Measurements from ENCODE around the gene HLA-B. TPM values are rescaled to one million over a fixed set of nuclear protein-coding genes. Genes with fewer than 3 reads are reported as not detected.
"Not testable (repeated sequence)": the region's sequence is repeated elsewhere in the genome, so short reads cannot be mapped to it uniquely, and the experiment has no call there.

Gene HLA-B
- total RNA-seq, 1 experiment from 2014 or later = 68.6 TPM

DNA sequence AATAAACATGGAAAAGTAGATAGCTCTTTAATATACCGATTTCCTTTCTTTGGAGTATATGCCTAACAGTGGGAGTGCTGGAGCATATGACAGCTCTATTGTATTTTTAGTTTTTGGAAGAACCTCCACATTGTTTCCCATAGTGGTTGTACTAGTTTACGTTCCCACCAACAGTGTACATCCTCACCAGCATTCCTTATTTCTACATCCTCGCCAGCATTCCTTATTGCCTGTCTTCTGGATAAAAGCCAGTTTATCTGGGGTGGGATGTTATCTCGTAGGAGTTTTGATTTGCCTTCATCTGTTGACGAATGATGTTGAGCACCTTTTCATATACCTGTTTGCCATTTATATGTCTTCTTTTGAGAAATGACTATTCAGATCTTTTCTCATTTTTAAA lies 49.0 kb upstream of the HLA-B start:
- Histone ChIP-seq H3K9me3 (ENCODE audit: control insufficient read depth, low read depth, low read length) (no peaks in the 10 kb centered on the region), H3K4ac (ENCODE audit: low read depth, low read length) (no peak overlapping the region), H2AK5ac (ENCODE audit: insufficient read length, low read length) (no peak overlapping the region), H2BK5ac (ENCODE audit: insufficient read length, low read length) (no peak overlapping the region), H3K27ac (ENCODE audit: insufficient read length, low read depth, low read length) (no peak overlapping the region), H3K9ac (ENCODE audit: extremely low read depth, insufficient read length, low read length) (no peak overlapping the region), H4K5ac (ENCODE audit: insufficient read length, low read depth, low read length) (no peak overlapping the region), H3K79me1 (ENCODE audit: insufficient read depth, low read depth, low read length, poor library complexity, severe bottlenecking) (peaks cover 5% of the 10 kb centered on the region), H4K91ac (ENCODE audit: insufficient read length, low read depth, low read length) (no peak overlapping the region), H2BK20ac (ENCODE audit: low read depth, low read length, poor library complexity, severe bottlenecking) (no peak overlapping the region), H4K8ac (replicated peaks; ENCODE audit: insufficient read length, low read depth, low read length) (no peak overlapping the region), H3K4me2 (ENCODE audit: insufficient read depth, insufficient read length, low read length) (peak overlapping the region; percentile 35), H2BK12ac (ENCODE audit: insufficient read length, low read depth, low read length) (no peak overlapping the region), H3K27me3 (ENCODE audit: insufficient read depth, low read length) (peaks cover 4% of the 10 kb centered on the region; the same call in 1 of the 2 replicates), H3K56ac (ENCODE audit: insufficient read length, low read depth, low read length) (no peak overlapping the region), H2BK120ac (ENCODE audit: low read depth, low read length, poor library complexity, severe bottlenecking) (no peak overlapping the region), H3K14ac (ENCODE audit: insufficient read depth, low read length) (no peak overlapping the region), H2BK15ac (ENCODE audit: low read depth, low read length) (no peak overlapping the region), H2AFZ (ENCODE audit: low read length) (no peak overlapping the region), H3K18ac (ENCODE audit: insufficient read length, low read depth, low read length) (no peak overlapping the region), H3T11ph (ENCODE audit: low read length) (no peak overlapping the region), H4K20me1 (ENCODE audit: control insufficient read depth, insufficient read depth, insufficient read length) (no peaks in the 10 kb centered on the region), H3K23ac (ENCODE audit: insufficient read length, low read depth, low read length) (no peak overlapping the region), H3K79me2 (ENCODE audit: insufficient read depth, low read length) (peaks cover 26% of the 10 kb centered on the region; the same call in 1 of the 2 replicates), H3K23me2 (ENCODE audit: insufficient read length, low read depth, low read length, poor library complexity, severe bottlenecking) (peaks cover 5% of the 10 kb centered on the region), H3K4me1 (ENCODE audit: insufficient read depth, low read length) (peaks cover 5% of the 10 kb centered on the region; the same call in 1 of the 2 replicates)
- peaks cover 8 to 12% (median 11%) of the 10 kb centered on the region in 3 experiments for H3K36me3 Mint-ChIP-seq (ENCODE audit: insufficient read depth in 1 of 3, low read depth in 3 of 3)
- peaks cover 42% of the 10 kb centered on the region in 2 experiments for H3K4me1 Mint-ChIP-seq
- H3K4me3 Mint-ChIP-seq = peak overlapping the region in 1 of 2 experiments; percentile 65; a peak in 1 of 5 replicates
- H3K27me3 Mint-ChIP-seq (ENCODE audit: low read depth) = peaks cover 20% of the 10 kb centered on the region
- no CpG with 5 or more reads among the region's 5 CpGs for WGBS (ENCODE audit: extremely low coverage, insufficient read length, low lambda C conversion rate)
- DNase-seq = no peak
- H3K27ac Mint-ChIP-seq = no peak overlapping the region
- TF ChIP-seq, protein P1, sequence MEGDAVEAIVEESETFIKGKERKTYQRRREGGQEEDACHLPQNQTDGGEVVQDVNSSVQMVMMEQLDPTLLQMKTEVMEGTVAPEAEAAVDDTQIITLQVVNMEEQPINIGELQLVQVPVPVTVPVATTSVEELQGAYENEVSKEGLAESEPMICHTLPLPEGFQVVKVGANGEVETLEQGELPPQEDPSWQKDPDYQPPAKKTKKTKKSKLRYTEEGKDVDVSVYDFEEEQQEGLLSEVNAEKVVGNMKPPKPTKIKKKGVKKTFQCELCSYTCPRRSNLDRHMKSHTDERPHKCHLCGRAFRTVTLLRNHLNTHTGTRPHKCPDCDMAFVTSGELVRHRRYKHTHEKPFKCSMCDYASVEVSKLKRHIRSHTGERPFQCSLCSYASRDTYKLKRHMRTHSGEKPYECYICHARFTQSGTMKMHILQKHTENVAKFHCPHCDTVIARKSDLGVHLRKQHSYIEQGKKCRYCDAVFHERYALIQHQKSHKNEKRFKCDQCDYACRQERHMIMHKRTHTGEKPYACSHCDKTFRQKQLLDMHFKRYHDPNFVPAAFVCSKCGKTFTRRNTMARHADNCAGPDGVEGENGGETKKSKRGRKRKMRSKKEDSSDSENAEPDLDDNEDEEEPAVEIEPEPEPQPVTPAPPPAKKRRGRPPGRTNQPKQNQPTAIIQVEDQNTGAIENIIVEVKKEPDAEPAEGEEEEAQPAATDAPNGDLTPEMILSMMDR (conservative IDR thresholded peaks at IDR 0.05) = no peak
- peaks cover 0 to under 1% of the 10 kb centered on the region in 2 experiments; a peak in 1 of 5 replicates for H3K9me3 Mint-ChIP-seq

DNA sequence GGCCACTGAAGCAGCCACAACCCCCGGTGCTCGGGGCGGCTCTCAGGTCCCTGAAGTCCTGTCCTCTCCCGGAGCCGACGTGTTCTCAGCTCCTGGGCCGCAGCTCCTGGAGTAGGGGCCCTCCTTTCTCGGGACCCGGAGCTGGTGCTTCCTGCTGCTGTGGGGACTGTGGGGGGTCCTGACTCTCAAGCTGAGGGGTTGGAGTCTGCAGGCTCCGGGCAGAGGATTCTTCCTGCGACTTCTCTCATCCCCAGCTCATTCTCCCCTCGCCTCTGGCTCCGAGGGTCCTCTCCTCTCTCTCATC lies 47.0 kb upstream of the HLA-B start:
- not testable (repeated sequence) for H2BK120ac ChIP-seq (ENCODE audit: low read depth, low read length, poor library complexity, severe bottlenecking); H3K27me3 ChIP-seq (ENCODE audit: insufficient read depth, low read length); H3K14ac ChIP-seq (ENCODE audit: insufficient read depth, low read length); H2AFZ ChIP-seq (ENCODE audit: low read length); H3K23ac ChIP-seq (ENCODE audit: insufficient read length, low read depth, low read length); H2BK15ac ChIP-seq (ENCODE audit: low read depth, low read length); H3K9me3 Mint-ChIP-seq; H4K20me1 ChIP-seq (ENCODE audit: control insufficient read depth, insufficient read depth, insufficient read length); H3K4ac ChIP-seq (ENCODE audit: low read depth, low read length); H3K9me3 ChIP-seq (ENCODE audit: control insufficient read depth, low read depth, low read length); H4K91ac ChIP-seq (ENCODE audit: insufficient read length, low read depth, low read length); H2BK20ac ChIP-seq (ENCODE audit: low read depth, low read length, poor library complexity, severe bottlenecking); H3K56ac ChIP-seq (ENCODE audit: insufficient read length, low read depth, low read length); DNase-seq; H3T11ph ChIP-seq (ENCODE audit: low read length); H3K4me1 ChIP-seq (ENCODE audit: insufficient read depth, low read length); H4K5ac ChIP-seq (ENCODE audit: insufficient read length, low read depth, low read length); H2AK5ac ChIP-seq (ENCODE audit: insufficient read length, low read length); H2BK12ac ChIP-seq (ENCODE audit: insufficient read length, low read depth, low read length); H3K36me3 Mint-ChIP-seq (ENCODE audit: insufficient read depth in 1 of 3, low read depth in 3 of 3); H4K8ac ChIP-seq (replicated peaks; ENCODE audit: insufficient read length, low read depth, low read length); H3K27ac ChIP-seq (ENCODE audit: insufficient read length, low read depth, low read length); H3K79me1 ChIP-seq (ENCODE audit: insufficient read depth, low read depth, low read length, poor library complexity, severe bottlenecking); H2BK5ac ChIP-seq (ENCODE audit: insufficient read length, low read length); H3K18ac ChIP-seq (ENCODE audit: insufficient read length, low read depth, low read length)
- Histone ChIP-seq H3K23me2 (ENCODE audit: insufficient read length, low read depth, low read length, poor library complexity, severe bottlenecking) (peaks cover 15% of the 10 kb centered on the region), H3K79me2 (ENCODE audit: insufficient read depth, low read length) (peaks cover 24% of the 10 kb centered on the region; the same call in 1 of the 2 replicates), H3K9ac (ENCODE audit: extremely low read depth, insufficient read length, low read length) (peak overlapping the region; percentile 71), H3K4me2 (ENCODE audit: insufficient read depth, insufficient read length, low read length) (peak overlapping the region; percentile 61)
- Mint-ChIP-seq H3K4me1 (peaks cover 47 to 50% of the 10 kb centered on the region in 2 experiments), H3K27me3 (ENCODE audit: low read depth) (peaks cover 33% of the 10 kb centered on the region), H3K27ac (peak overlapping the region in 1 of 3 experiments; percentile 92; a peak in 2 of 7 replicates), H3K4me3 (peak overlapping the region; percentile 93 to 94)
- WGBS (ENCODE audit: extremely low coverage, insufficient read length, low lambda C conversion rate) = no CpG with 5 or more reads among the region's 13 CpGs
